ENCODE data around the gene RGMA. TPM values are rescaled to one million over a fixed set of nuclear protein-coding genes. Genes with fewer than 3 reads are reported as not detected.

Gene RGMA
- total RNA-seq, 1 donor from 2014 or later, result 11.4 TPM

GRCh38 chr15:93044301-93045190 lies 44.5 kb downstream of the RGMA start:
- H3K36me3 Mint-ChIP-seq (ENCODE audit: insufficient read depth), result peaks cover 29% of the 10 kb centered on the region
- DNase-seq (ENCODE audit: low spot score, unreplicated experiment), result no peak
- H3K4me1 Mint-ChIP-seq (ENCODE audit: low read depth), result no peaks in the 10 kb centered on the region
- no peak for TF ChIP-seq CTCF (IDR thresholded peaks at IDR 0.05; ENCODE audit: unreplicated experiment)
- peaks cover 5% of the 10 kb centered on the region for H3K27me3 Mint-ChIP-seq
- no peak overlapping the region for H3K27ac Mint-ChIP-seq
- no peak overlapping the region for H3K4me3 Mint-ChIP-seq (ENCODE audit: low read depth)
- H3K9me3 Mint-ChIP-seq (ENCODE audit: low read depth), result peaks cover 7% of the 10 kb centered on the region

GRCh38 chr15:93043621-93044300 lies 45.2 kb downstream of the RGMA start:
- Mint-ChIP-seq H3K36me3 (ENCODE audit: insufficient read depth) (peaks cover 23% of the 10 kb centered on the region), H3K4me3 (ENCODE audit: low read depth) (no peak overlapping the region)

GRCh38 chr15:93042691-93043378 lies 46.2 kb downstream of the RGMA start:
- Mint-ChIP-seq H3K27me3 (peaks cover 9% of the 10 kb centered on the region), H3K36me3 (ENCODE audit: insufficient read depth) (peaks cover 21% of the 10 kb centered on the region)
- DNase-seq (ENCODE audit: low spot score, unreplicated experiment), result no peak

More at GRCh38 chr15:93043621-93044300, 45.2 kb downstream of the RGMA start:
- TF ChIP-seq CTCF (IDR thresholded peaks at IDR 0.05; ENCODE audit: unreplicated experiment), result no peak
- H3K4me1 Mint-ChIP-seq (ENCODE audit: low read depth), result no peaks in the 10 kb centered on the region
- DNase-seq (ENCODE audit: low spot score, unreplicated experiment), result no peak
- no peak overlapping the region for H3K27ac Mint-ChIP-seq
- peaks cover 7% of the 10 kb centered on the region for H3K9me3 Mint-ChIP-seq (ENCODE audit: low read depth)
- H3K27me3 Mint-ChIP-seq, result peaks cover 6% of the 10 kb centered on the region

GRCh38 chr15:93042211-93042610 lies 46.8 kb downstream of the RGMA start:
- DNase-seq (ENCODE audit: low spot score, unreplicated experiment), result no peak
- H3K27ac Mint-ChIP-seq, result no peak overlapping the region
- H3K4me1 Mint-ChIP-seq (ENCODE audit: low read depth), result no peaks in the 10 kb centered on the region
- peaks cover 7% of the 10 kb centered on the region for H3K9me3 Mint-ChIP-seq (ENCODE audit: low read depth)
- H3K4me3 Mint-ChIP-seq (ENCODE audit: low read depth), result no peak overlapping the region
- peaks cover 21% of the 10 kb centered on the region for H3K36me3 Mint-ChIP-seq (ENCODE audit: insufficient read depth)
- TF ChIP-seq CTCF (IDR thresholded peaks at IDR 0.05; ENCODE audit: unreplicated experiment), result no peak
- H3K27me3 Mint-ChIP-seq, result peaks cover 15% of the 10 kb centered on the region

More at GRCh38 chr15:93042691-93043378, 46.2 kb downstream of the RGMA start:
- TF ChIP-seq CTCF (IDR thresholded peaks at IDR 0.05; ENCODE audit: unreplicated experiment), result no peak
- H3K9me3 Mint-ChIP-seq (ENCODE audit: low read depth), result peaks cover 7% of the 10 kb centered on the region
- no peaks in the 10 kb centered on the region for H3K4me1 Mint-ChIP-seq (ENCODE audit: low read depth)
- no peak overlapping the region for H3K4me3 Mint-ChIP-seq (ENCODE audit: low read depth)
- no peak overlapping the region for H3K27ac Mint-ChIP-seq

- Mint-ChIP-seq H3K27me3 (peaks cover 17% of the 10 kb centered on the region), H3K9me3 (ENCODE audit: low read depth) (peaks cover 3% of the 10 kb centered on the region), H3K4me1 (ENCODE audit: low read depth) (no peaks in the 10 kb centered on the region), H3K4me3 (ENCODE audit: low read depth) (no peak overlapping the region), H3K36me3 (ENCODE audit: insufficient read depth) (peaks cover 14% of the 10 kb centered on the region), H3K27ac (no peak overlapping the region)
- no peak for TF ChIP-seq CTCF (IDR thresholded peaks at IDR 0.05; ENCODE audit: unreplicated experiment)
- no peak for DNase-seq (ENCODE audit: low spot score, unreplicated experiment)
These were observed 47.9 kb downstream of the RGMA start for GRCh38 chr15:93041159-93041547.

Data from progenitor cell of endocrine pancreas (in vitro differentiated cells).